ENCODE results near the gene ANKH.

GRCh38 chr5:14853685-14854084 lies 17.9 kb downstream of the ANKH start:
- TF ChIP-seq EZH2 (IDR thresholded peaks at IDR 0.05; ENCODE audit: borderline replicate concordance, low read length), result no peak
- TF ChIP-seq CTCF (conservative IDR thresholded peaks at IDR 0.05 in 1 of 2, IDR thresholded peaks at IDR 0.05 in 1 of 2; ENCODE audit: extremely low read depth in 1 of 2, insufficient read depth in 1 of 2, low read depth in 1 of 2, low read length in 2 of 2), result no peak
